ENCODE data around the gene FAM110D.

FAM110D gene

DNA sequence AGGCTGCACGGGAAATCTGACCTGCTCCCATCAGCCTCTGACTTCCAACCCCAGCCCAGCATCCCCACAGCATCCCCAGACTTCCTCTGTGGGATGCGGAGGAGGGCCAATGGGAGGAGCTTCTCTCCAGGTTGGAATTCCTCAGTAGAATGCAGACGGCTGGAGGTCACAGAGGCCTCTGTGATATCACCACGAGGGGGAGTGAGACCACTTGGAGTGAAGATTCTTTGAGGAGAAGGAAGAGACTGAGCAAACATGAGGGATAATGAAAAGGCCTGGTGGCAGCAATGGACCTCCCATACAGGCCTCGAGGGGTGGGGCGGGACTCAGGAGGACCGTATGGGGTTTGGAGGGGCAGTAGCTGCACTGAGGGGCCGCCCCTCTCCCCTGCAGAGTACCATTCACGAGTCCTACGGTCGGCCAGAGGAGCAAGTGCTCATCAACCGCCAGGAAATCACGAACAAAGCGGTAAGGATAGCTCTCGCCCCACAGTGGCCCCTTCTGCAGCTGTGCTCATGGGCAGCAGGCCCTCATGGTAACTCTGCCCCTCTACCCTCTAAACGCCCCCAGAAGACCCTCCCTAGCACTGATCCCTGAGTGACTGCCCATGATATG lies 31.6 kb downstream of the FAM110D start, which contains the start of gene CATSPER4:
TSS of gene CATSPER4 (plus strand) at position 230 of the 615 bp plus-strand sequence. CDS start at position 256, 26 bp downstream.
- DNase-seq = no peak

- DNase-seq = no peak
Observed at GRCh38 chr1:26191739-26192138, 32.9 kb downstream of the FAM110D start.

- DNase-seq = no peak
Observed at GRCh38 chr1:26195805-26196204, 36.9 kb downstream of the FAM110D start.

GRCh38 chr1:26197301-26197700 lies 38.4 kb downstream of the FAM110D start:
- DNase-seq = no peak

GRCh38 chr1:26197813-26198212 lies 38.9 kb downstream of the FAM110D start:
- DNase-seq = no peak

- DNase-seq = no peak
Observed at GRCh38 chr1:26200413-26200812, 41.5 kb downstream of the FAM110D start.

- DNase-seq = no peak
Observed at GRCh38 chr1:26203642-26204318, 44.9 kb downstream of the FAM110D start.

GRCh38 chr1:26210147-26210870 lies 51.4 kb downstream of the FAM110D start:
- no peak for DNase-seq

GRCh38 chr1:26212726-26213125 lies 53.8 kb downstream of the FAM110D start:
- DNase-seq = no peak

GRCh38 chr1:26213335-26213905 lies 54.5 kb downstream of the FAM110D start:
- DNase-seq = no peak

Data from NCI-H446 treated with DMSO at 0.1 percent for 48 hours (cell line).